ENCODE data around the gene RASGRF2. TPM values are rescaled to one million over a fixed set of nuclear protein-coding genes. Genes with fewer than 3 reads are reported as not detected.

Gene RASGRF2
- total and polyA plus RNA-seq, 11 donors, result 3.6 to 16.6 (median 6.3) TPM

GRCh38 chr5:80941496-80941895, 18.7 kb upstream of the RASGRF2 start:
- WGBS, 4 donors, result 96 to 100% (median 100%) methylated on average over 1 of the region's 1 CpG
- H3K4me1 ChIP-seq, result no peaks in the 10 kb centered on the region
- DNase-seq, result no peak
- no peak overlapping the region for H3K4me3 ChIP-seq
- TF ChIP-seq CTCF (IDR thresholded peaks at IDR 0.05) (no peak), POLR2A (IDR thresholded peaks at IDR 0.05) (no peak)
- no peaks in the 10 kb centered on the region for H3K36me3 ChIP-seq
- ATAC-seq, result no peak
- H3K27me3 ChIP-seq, result no peaks in the 10 kb centered on the region
- peaks cover 0 to 10% (median 0%) of the 10 kb centered on the region in 12 donors for H3K9me3 ChIP-seq
- intact Hi-C loops (cut with DNase I), result no loop called here
- H3K27ac ChIP-seq, result no peak overlapping the region

- DNase-seq (no peak), ATAC-seq (no peak)
- no peak overlapping the region for H3K27ac ChIP-seq
- intact Hi-C loops (cut with DNase I), result loop anchor here in 3 of 10 donors (10.0 kb wide), 3 partner anchors 153 to 213 kb away; no protein-coding TSS in a partner anchor
- peaks cover 0 to 15% (median 0%) of the 10 kb centered on the region in 12 donors for H3K9me3 ChIP-seq
- no peak for TF ChIP-seq CTCF (IDR thresholded peaks at IDR 0.05)
- no peak for TF ChIP-seq POLR2A (IDR thresholded peaks at IDR 0.05)
- H3K4me3 ChIP-seq, result no peak overlapping the region
- H3K4me1 ChIP-seq, result peaks cover 0 to 3% (median 0%) of the 10 kb centered on the region in 12 donors
- no peaks in the 10 kb centered on the region for H3K36me3 ChIP-seq
- 72 to 86% (median 77%) methylated on average over 5 of the region's 5 CpGs for WGBS, 4 donors
- H3K27me3 ChIP-seq, result peaks cover 0 to 10% (median 0%) of the 10 kb centered on the region in 9 donors
Measured at GRCh38 chr5:80951366-80951765, 8.8 kb upstream of the RASGRF2 start.

GRCh38 chr5:80953587-80953986, 6.6 kb upstream of the RASGRF2 start:
- intact Hi-C loops (cut with DNase I), result loop anchor here in 3 of 10 donors (10.0 kb wide), 3 partner anchors 151 to 211 kb away; no protein-coding TSS in a partner anchor
- Histone ChIP-seq H3K9me3 (no peaks in the 10 kb centered on the region), H3K4me1 (peaks cover 0 to 5% (median 0%) of the 10 kb centered on the region in 12 donors), H3K36me3 (no peaks in the 10 kb centered on the region), H3K4me3 (no peak overlapping the region), H3K27ac (no peak overlapping the region), H3K27me3 (peaks cover 0 to 15% (median 0%) of the 10 kb centered on the region in 9 donors)
- WGBS, 4 donors, result 84 to 95% (median 93%) methylated on average over 5 of the region's 5 CpGs
- DNase-seq (no peak), ATAC-seq (no peak)
- TF ChIP-seq POLR2A (IDR thresholded peaks at IDR 0.05), result no peak
- no peak for TF ChIP-seq CTCF (IDR thresholded peaks at IDR 0.05)

GRCh38 chr5:80955082-80955590, 5.0 kb upstream of the RASGRF2 start:
- DNase-seq (no peak), ATAC-seq (no peak)
- Histone ChIP-seq H3K4me3 (no peak overlapping the region), H3K27ac (no peak overlapping the region), H3K36me3 (no peaks in the 10 kb centered on the region), H3K27me3 (peaks cover 0 to 27% (median 10%) of the 10 kb centered on the region in 9 donors), H3K4me1 (peaks cover 0 to 10% (median 0%) of the 10 kb centered on the region in 12 donors), H3K9me3 (no peaks in the 10 kb centered on the region)
- intact Hi-C loops (cut with DNase I), result loop anchor here in 4 of 10 donors (5.0 to 10.0 kb wide), 4 partner anchors 150 to 210 kb away; no protein-coding TSS in a partner anchor
- TF ChIP-seq CTCF (IDR thresholded peaks at IDR 0.05) (no peak), POLR2A (IDR thresholded peaks at IDR 0.05) (no peak)
- 82 to 95% (median 88%) methylated on average over 2 of the region's 2 CpGs for WGBS, 4 donors
